ENCODE results near the gene FAM222A.

Gene FAM222A

GRCh38 chr12:109724321-109724892, 10.8 kb downstream of the FAM222A start:
- DNase-seq (ENCODE audit: low read depth in 1 of 2, low spot score in 1 of 2), result no peak

GRCh38 chr12:109725321-109726105, 11.9 kb downstream of the FAM222A start:
- DNase-seq (ENCODE audit: low read depth in 1 of 2, low spot score in 1 of 2), result no peak

- DNase-seq (ENCODE audit: low read depth in 1 of 2, low spot score in 1 of 2), result no peak
These were observed 12.5 kb downstream of the FAM222A start for GRCh38 chr12:109726106-109726497.

- DNase-seq (ENCODE audit: low read depth in 1 of 2, low spot score in 1 of 2), result no peak
These were observed 12.9 kb downstream of the FAM222A start for GRCh38 chr12:109726511-109727038.

- DNase-seq (ENCODE audit: low read depth in 1 of 2, low spot score in 1 of 2), result no peak
These were observed 13.6 kb downstream of the FAM222A start for GRCh38 chr12:109727039-109727723.

GRCh38 chr12:109727746-109728726, 14.4 kb downstream of the FAM222A start:
- no peak for DNase-seq (ENCODE audit: low read depth in 1 of 2, low spot score in 1 of 2)

- DNase-seq (ENCODE audit: low read depth in 1 of 2, low spot score in 1 of 2), result no peak
These were observed 15.3 kb downstream of the FAM222A start for GRCh38 chr12:109728921-109729320.

- DNase-seq (ENCODE audit: low read depth in 1 of 2, low spot score in 1 of 2), result no peak
These were observed 15.8 kb downstream of the FAM222A start for GRCh38 chr12:109729371-109729781.

GRCh38 chr12:109729801-109730200, 16.2 kb downstream of the FAM222A start:
- DNase-seq (ENCODE audit: low read depth in 1 of 2, low spot score in 1 of 2), result no peak

GRCh38 chr12:109730306-109731145, 16.9 kb downstream of the FAM222A start:
- DNase-seq (ENCODE audit: low read depth in 1 of 2, low spot score in 1 of 2), result no peak

GRCh38 chr12:109731231-109731731, 17.7 kb downstream of the FAM222A start:
- no peak for DNase-seq (ENCODE audit: low read depth in 1 of 2, low spot score in 1 of 2)

- no peak for DNase-seq (ENCODE audit: low read depth in 1 of 2, low spot score in 1 of 2)
These were observed 18.2 kb downstream of the FAM222A start for GRCh38 chr12:109731806-109732205.

- DNase-seq (ENCODE audit: low read depth in 1 of 2, low spot score in 1 of 2), result no peak
These were observed 19.0 kb downstream of the FAM222A start for GRCh38 chr12:109732321-109733305.

GRCh38 chr12:109734219-109735000, 20.8 kb downstream of the FAM222A start:
- no peak for DNase-seq (ENCODE audit: low read depth in 1 of 2, low spot score in 1 of 2)

GRCh38 chr12:109735051-109735521, 21.5 kb downstream of the FAM222A start:
- DNase-seq (ENCODE audit: low read depth in 1 of 2, low spot score in 1 of 2), result no peak

- no peak for DNase-seq (ENCODE audit: low read depth in 1 of 2, low spot score in 1 of 2)
These were observed 22.4 kb downstream of the FAM222A start for GRCh38 chr12:109735825-109736551.

- DNase-seq (ENCODE audit: low read depth in 1 of 2, low spot score in 1 of 2), result no peak
These were observed 23.0 kb downstream of the FAM222A start for GRCh38 chr12:109736552-109737108.

Data from activated CD4-positive, alpha-beta T cell treated with anti-CD3 and anti-CD28 coated beads, Interleukin-2, amount 50 U/mL, for 24 hours (primary cell).